HG03439 (cell line): ENCODE measurements around the gene C3orf33.
A peak's percentile ranks its signal among the peaks of the same experiment; 100 is the strongest.
"Not testable (repeated sequence)": the region's sequence is repeated elsewhere in the genome, so short reads cannot be mapped to it uniquely, and the experiment has no call there.

ENCODE experiments used
- ATAC-seq: cut with Tn5 transposase; IDR thresholded peaks from one replicate; pipeline ENCODE4 v1.9.1; 2021; ENCODE audit warnings: mild to moderate bottlenecking, moderate library complexity; ENCODE audit not compliant: unreplicated experiment

Gene C3orf33, protein sequence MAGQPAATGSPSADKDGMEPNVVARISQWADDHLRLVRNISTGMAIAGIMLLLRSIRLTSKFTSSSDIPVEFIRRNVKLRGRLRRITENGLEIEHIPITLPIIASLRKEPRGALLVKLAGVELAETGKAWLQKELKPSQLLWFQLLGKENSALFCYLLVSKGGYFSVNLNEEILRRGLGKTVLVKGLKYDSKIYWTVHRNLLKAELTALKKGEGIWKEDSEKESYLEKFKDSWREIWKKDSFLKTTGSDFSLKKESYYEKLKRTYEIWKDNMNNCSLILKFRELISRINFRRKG

DNA sequence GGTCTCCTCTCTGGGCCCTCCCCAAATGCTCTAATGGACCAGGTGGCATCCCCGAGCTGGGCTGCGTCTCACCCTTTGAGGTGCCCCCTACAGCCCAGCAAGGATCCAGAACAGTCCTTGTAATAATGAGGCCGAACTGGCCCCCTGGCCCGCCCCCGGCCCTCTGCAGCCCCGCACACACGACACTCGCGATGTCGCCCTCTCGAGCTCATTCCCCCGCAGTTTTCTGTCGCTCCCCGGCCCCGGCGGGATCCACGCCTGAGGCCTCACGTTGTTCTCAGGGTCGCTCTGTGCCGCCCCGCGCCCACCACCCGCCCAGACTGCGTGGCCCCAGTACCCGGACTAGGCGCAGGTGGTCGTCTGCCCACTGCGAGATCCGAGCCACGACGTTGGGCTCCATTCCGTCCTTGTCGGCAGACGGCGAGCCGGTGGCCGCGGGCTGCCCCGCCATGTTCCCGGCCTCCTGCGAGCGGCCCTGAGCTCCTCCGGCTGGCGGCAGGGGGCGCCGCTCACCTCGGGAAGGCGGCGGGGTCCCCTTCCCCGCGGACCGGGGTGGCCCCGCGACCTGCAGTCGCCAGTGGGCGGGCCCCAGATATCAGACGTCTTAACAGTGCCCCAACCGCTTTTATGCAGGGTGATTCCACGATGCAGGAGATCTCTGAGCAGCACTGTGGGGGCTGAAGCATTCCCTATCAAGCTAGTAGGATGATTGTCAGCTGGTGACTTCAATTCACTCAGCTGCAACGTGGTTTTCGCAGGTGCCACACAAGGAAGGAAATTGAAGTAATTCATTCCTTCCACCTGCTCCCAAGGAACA is at the start of gene C3orf33:
TSS of gene C3orf33 (minus strand) at position 477 of the 817 bp plus-strand sequence. CDS start at position 451, 26 bp downstream.
- ATAC-seq, result peak; percentile 97

DNA sequence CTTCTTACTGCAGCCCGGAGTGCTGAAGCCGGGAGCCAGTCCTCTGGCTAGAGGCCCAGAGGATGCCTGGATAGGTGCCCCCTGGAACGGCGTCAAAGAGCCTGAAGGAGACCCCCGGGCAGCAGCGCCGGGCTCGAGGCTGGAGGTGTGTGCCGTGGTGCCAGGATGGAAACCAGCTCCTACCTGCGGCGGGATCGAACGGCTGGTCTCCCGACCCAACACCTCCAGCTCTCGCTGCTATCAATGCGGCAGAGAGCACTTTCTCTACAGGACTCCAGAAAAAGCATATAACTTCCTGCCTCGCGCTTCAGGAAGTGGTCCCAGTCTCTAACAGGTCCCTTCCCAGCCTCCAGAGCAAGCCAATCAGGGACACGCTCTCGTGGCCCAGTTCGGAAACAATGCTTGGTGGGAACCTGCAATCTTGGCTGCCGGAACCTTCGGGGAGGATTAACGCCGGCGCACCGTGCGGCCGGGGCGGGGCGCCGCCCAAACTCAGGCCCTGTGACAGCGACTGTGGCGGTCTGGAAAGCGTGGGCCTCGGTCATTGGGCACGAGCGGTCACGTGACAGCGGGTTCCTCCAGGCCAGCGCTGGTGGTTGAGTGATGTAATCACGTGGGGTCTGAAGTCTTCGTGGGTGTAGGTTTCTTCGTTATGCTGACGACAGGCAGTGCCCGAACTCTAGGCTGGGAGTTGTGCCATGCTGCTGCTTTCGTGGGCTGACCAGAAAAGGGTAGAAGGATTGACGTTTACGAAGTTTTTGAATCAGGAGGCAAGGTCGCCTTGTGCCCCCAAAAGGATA is 48.3 kb upstream of the C3orf33 start, which contains the start of gene SLC33A1:
TSS of gene SLC33A1 (minus strand) at position 287 of the 800 bp plus-strand sequence. CDS start 430 bp downstream, outside the sequence.
- ATAC-seq, result peak; percentile 96

DNA sequence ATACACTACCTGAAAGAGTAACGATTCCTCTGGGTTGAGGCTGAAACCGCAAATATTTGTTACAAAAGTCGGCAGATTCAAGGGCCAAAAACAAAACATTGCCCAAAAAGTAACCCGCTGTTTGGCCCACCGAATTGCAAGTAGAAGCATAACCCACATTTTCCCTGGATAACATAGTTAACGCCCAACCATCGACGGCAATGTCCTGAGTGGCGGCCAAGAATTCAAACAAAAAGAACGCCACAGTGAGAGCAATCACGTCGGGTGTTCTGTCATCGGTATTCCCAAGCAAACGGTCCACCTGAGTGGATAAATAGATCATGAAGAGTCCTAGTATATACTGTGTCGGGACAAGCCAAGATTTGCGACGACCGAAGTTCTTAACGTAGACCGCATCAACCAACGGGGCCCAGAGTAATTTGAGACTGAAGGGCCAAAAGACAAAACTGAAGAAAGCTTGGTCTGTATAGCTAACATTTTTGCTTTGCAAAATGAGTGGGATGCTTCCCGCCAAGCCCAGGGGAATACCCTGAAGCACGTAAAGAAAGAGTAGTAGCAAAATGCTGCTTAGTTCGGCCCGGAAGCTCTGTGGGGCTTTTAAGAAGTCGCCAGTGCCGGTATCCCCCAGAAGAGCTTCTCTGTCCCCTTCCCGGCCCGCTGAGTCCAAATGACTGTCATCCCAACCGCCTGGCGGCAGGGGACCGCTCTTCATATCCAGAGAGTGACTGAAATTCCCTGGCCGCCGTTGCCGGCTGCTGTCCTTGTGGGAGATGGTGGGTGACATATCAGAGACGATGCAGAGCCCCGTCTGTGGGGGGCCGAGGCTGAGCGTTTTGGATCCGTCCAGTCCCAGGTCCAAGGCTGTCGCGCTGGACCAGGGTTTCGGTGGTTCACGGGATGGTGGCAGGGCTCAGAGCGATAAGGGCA is 47.4 kb upstream of the C3orf33 start:
- ATAC-seq, result peak; percentile 13

DNA sequence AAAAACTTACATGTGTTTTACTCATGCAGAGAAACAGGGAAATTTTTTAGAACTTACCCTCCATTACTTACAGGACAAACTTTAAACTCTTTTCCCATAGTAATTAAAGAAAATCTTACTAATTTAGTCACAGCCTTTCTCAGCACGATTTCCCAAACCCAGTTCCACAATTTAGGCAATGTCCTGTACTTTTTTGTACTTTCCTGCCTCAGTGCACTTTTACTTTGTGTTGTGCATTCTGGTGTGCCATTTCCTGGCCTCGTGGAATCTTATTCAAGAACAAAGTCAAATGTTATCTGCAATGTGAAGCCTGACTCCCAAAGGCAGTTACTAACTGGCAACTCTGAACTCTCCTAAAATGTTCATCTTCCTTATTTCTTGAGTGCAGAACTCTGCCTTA is 46.3 kb upstream of the C3orf33 start:
- ATAC-seq, result no peak

DNA sequence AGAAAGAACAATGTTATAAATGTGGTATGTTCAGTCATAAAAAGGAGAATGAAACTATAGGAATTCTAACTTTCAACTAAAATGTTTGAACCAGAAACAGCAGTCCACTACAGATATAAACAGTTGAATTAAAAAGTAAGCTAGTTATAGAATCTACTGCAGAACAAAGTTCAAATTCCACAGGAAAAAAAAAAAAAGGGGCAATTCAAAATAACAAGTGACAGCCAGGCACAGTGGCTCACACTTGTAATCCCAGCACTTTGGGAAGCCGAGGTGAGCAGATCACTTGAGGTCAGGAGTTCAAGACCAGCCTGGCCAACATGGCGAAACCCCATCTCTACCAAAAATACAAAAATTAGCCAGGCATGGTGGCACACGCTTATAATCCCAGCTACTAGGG is 43.3 kb upstream of the C3orf33 start:
- not testable (repeated sequence) for ATAC-seq

DNA sequence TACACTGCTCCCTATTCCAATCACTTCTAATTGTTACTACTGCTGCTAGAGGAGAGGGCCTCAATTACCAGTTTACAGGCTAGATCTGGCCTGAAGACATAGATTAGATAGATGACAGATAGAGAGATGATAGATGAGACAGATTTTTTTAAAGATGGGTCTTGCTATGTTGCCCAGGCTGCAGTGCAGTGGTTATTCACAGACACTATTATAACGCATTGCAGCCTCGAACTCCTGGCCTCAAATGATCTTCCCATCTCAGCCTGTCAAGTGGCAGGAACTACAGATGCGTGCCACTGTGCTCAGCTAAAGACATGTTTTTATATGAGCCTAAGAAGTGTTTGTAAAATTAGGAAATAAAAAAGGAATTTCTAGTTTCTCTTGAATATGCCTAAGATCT is 41.9 kb upstream of the C3orf33 start:
- no peak for ATAC-seq

DNA sequence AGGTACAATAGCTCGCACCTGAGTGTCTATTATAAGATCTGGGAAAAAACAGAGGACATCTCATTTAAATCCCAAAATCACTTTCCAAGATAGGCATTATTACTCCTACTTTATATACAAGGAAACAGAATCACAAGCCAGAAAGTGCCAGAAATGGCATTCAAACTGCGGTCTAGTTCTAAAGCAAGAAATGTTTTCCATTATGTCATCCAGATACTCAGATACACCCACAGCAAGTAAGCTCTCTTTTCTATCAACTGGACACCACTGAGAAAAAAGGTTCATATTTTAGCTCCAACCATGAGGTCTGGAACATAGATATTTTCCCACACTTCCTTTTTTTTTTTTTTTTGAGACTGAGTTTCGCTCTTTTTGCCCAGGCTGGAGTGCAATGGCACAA is 40.0 kb upstream of the C3orf33 start:
- ATAC-seq, result no peak

DNA sequence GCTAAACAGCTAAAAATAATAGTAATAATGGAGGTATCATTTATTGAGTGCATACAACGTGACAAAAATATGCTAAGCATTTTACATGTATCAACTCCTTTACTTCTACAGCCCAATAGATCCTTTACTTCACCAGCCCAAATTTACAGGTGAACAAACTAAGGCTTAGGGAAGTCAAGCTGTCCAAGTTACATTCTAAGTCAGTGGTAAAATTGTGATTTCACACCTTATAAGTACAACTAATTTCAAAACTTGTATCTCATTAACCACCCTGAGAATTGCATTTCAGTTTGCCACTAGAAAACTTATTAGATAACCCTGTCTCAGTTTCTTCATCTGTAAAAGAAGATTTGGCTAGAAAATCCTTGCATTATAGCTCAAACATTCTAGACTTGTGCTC is 37.5 kb upstream of the C3orf33 start:
- no peak for ATAC-seq

DNA sequence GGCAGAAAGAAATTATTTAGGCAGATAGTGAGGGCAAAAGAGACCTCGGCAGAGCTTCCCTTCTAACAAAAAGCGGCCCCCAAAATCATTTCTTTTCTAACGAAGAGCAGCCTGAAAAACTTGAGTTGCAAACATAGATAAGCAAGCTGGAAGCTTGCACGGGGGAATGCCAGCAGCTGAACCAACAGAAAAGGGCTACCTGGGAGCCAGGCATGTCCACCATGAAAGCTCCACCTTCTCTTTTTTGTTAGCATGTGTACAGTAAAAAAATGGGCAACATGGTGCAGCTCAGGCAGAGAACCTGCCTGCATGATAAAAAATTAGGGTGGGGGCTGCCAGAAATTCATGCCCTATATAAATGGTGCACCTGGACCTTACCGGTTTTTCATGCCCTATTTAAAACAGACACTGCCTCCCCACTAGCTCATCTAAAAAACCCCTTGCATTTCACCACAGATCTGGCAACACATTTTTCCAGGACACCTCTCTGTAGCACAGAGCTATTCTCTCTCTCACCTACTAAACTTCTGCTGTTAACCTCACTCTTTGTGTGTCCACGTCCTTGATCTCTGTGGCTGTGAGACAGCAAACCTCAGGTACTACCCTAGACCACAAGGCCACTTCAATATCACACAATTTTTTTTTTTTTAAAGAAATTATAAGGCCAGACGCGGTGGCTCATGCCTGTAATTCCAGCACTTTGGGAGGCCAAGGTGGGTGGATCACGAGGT is 29.4 kb upstream of the C3orf33 start:
- ATAC-seq, result no peak

DNA sequence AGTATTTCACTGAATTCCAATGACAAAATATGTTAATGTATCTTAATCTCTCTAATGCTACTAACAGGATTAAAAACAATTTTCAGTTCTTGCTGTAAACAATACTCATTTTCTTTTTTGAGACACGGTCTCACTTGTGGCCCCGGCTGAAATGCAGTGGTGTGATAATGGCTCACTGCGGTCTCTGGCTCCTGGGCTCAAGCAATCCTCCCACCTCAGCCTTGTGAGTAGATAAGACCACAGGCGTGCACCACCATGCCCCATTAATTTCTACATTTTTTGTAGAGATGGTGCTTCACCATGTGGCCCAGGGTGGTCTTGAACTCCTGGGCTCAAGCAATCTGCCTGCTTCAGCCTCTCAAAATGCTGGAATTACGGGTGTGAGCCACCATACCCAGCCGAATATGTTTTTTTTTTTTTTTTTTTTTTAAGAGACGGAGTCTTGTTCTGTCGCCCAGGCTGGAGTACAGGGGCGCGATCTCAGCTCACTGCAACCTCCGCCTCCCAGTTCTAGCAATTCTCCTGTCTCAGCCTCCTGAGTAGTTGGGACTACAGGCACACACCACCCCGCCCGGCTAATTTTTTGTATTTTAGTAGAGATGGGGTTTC is 22.5 kb upstream of the C3orf33 start:
- not testable (repeated sequence) for ATAC-seq

DNA sequence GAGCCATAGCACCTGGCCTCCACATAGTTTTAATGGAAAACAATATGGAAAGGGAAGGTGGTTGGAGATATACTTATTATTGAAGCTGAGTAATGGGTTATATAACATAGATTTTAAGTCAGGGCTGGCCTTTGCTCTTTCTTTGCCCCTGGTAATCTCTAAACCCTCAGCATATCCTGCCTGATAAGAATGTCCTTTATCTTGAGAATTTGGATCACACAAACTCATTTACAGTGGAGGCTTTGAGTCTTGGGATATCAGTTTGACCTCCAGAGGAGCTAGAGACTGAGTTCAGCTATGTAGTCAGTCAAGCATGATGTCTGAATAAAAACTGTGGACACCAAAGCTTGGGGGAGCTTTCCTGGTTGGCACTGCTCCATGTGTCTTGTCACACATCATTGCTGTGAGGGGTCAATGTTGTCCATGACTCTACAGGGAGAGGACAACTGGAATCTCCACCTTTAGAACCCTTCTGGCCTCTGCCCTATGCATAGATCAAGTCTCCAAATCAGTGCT is 9.0 kb upstream of the C3orf33 start:
- ATAC-seq, result no peak

DNA sequence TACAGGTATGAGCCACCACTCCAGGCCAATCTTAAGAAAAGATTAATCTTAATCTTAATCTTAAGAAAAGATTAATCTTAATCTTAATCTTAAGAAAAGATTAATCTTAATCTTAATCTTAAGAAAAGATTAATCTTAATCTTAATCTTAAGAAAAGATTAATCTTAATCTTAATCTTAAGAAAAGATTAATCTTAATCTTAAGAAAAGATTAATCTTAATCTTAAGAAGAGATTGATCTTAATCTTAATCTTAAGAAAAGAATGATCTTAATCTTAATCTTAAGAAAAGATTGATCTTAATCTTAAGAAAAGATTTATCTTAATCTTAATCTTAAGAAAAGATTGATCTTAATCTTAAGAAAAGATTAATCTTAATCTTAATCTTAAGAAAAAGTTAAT is 7.1 kb upstream of the C3orf33 start:
- not testable (repeated sequence) for ATAC-seq

DNA sequence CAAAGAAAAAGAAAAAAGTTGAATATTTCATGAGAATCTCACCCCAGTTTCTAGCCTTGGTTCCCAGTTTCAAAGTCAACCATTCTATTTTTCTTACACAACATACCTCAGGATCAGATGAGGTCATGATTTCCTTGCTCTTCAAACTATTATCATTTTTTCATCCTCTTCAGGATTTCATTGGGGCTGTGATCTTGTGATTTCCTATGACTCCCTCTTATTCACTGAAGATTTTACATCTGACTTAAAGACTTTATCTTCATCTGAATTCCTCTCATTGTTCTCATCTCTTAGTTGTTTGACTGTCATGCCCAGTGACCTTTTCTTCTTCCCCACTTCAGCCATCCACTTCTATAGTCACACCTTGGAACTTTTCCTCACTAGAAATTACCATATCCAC is 3.1 kb upstream of the C3orf33 start:
- no peak for ATAC-seq

DNA sequence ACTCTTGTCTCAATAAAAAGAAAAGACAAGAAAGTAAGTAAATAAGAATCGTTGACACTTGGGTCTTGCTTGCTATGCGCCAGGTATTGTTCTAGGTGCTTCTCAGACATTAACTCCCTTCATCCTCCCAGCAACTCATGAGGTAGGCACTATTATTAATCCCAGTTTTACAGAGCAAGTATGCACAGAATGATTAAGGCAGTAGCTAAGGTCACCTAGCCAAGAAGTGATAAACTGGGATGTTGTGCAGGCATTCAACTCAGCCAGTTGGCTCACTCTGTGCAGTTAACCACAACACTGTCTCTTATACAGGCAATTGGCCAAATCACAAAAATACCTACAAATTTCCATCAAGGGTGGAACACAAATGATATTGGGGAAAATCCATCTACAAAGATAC is 1.7 kb upstream of the C3orf33 start:
- ATAC-seq, result no peak

DNA sequence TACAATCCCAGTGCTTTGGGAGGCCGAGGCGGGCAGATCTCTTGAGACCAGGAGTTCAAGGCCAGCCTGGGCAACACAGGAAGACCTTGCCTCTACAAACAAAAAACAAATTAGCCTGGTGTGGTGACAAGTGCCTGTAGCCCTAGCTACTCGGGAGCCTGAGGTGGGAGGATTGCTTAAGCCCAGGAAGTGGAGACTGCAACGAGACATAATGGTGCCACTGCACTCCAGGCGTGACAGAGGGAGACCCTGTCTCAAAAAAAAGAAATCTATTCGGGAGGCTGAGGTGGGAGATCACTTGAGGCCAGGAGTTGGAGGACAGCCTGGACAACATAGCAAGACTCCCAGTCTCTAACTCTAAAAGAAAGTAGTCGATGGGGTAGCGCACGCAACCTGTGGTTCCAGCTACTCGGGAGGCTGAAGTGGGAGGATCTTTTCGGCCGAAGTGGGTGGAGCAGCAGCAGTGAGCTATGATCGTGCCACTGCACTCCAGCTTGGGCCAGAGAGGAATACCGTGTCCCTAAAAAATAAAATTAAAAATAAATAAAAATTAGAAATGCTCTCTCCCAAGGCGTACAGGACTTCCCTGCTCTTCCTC is 775 bp downstream of the C3orf33 start:
- peak; percentile 17 for ATAC-seq

DNA sequence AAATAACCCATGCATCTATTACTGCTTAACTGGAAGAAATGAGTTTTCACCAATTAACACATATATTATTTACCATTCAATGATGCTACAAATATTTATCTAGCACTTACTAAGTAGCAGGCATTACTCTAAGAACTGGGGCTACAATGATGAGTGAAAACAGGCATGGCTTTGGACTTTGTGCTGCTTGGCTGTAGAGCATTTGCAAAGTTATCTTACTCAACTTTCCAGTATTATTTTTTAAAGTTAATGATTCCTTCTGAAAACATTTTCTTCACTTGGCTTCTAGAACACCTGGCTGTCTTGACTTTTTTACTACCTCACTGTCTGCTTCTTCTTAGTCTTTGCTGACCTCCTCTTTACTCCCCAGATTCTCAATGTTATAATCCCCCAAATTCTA is 1.8 kb downstream of the C3orf33 start:
- ATAC-seq, result no peak

DNA sequence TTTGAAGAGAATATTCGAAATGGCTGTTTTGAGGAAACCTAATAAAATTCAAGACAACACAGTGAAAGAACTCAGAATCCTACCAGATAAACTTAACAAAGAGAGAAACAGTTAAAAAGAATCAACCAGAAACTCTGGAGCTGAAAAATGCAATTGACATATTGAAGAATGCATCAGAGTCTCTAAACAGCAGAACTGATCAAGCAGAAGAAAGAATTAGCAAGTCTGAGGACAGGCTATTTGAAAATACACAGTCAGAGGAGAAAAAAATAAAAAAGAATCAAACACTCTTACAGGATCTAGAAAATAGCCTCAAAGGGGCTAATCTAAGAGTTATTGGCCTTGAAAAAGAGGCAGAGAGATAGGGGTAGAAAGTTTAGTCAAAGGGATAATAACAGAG is 13.5 kb downstream of the C3orf33 start:
- no peak for ATAC-seq

DNA sequence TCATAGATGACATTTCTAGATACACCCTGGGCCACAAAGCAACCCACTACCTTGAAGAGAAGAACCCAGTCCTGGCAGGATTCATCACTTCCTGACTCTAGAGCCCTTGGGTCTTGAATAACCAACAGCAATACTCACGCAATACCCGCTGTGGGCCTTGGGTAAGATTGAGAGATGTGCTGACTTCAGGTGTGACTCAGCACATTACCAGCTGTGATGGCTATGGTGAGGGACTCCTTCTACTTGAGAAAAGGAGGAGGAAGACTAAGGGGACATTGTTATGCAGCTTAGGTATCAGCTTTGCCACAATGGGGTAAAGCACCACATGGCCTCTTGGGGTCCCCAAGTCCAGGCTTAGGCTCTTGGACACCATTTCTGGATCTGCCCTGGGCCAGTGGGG is 14.9 kb downstream of the C3orf33 start:
- no peak for ATAC-seq
